ENCODE results near the gene NFKBIA.

- no peak for TF ChIP-seq CTCF (IDR thresholded peaks at IDR 0.05; ENCODE audit: insufficient read depth, low read length)
- TF ChIP-seq POLR2AphosphoS5 (IDR thresholded peaks at IDR 0.05; ENCODE audit: low read depth) = no peak
Observed at GRCh38 chr14:35351897-35352273, 52.7 kb downstream of the NFKBIA start.

All from HL-60 (cell line).